ENCODE data around the gene ATP6V1F.

ATP6V1F gene

GRCh38 chr7:128876978-128877755 is 14.5 kb downstream of the ATP6V1F start:
- no peak overlapping the region for H3K4me3 Mint-ChIP-seq
- H3K36me3 Mint-ChIP-seq = no peaks in the 10 kb centered on the region
- H3K4me1 Mint-ChIP-seq = no peaks in the 10 kb centered on the region
- no peak overlapping the region for H3K27ac Mint-ChIP-seq
- DNase-seq (no peak), ATAC-seq (replicated peaks) (no peak)
- peaks cover 4 to 11% of the 10 kb centered on the region in 2 donors for H3K27me3 Mint-ChIP-seq
- no peaks in the 10 kb centered on the region for H3K9me3 Mint-ChIP-seq

GRCh38 chr7:128877756-128878120 is 15.1 kb downstream of the ATP6V1F start:
- Mint-ChIP-seq H3K36me3 (no peaks in the 10 kb centered on the region), H3K27me3 (peaks cover 4 to 11% of the 10 kb centered on the region in 2 donors), H3K4me3 (no peak overlapping the region), H3K27ac (no peak overlapping the region), H3K4me1 (no peaks in the 10 kb centered on the region), H3K9me3 (no peaks in the 10 kb centered on the region)
- DNase-seq (no peak), ATAC-seq (replicated peaks) (no peak)

GRCh38 chr7:128878226-128879105 is 15.8 kb downstream of the ATP6V1F start:
- Mint-ChIP-seq H3K9me3 (no peaks in the 10 kb centered on the region), H3K27me3 (peaks cover 4 to 11% of the 10 kb centered on the region in 2 donors), H3K36me3 (no peaks in the 10 kb centered on the region), H3K4me1 (peaks cover 0 to under 1% of the 10 kb centered on the region in 2 donors), H3K27ac (no peak overlapping the region), H3K4me3 (no peak overlapping the region)
- ATAC-seq (replicated peaks) (no peak), DNase-seq (no peak)

- no peak for ATAC-seq (replicated peaks)
- H3K27me3 Mint-ChIP-seq = peaks cover 4 to 15% of the 10 kb centered on the region in 2 donors
- DNase-seq = no peak
- no peak overlapping the region for H3K27ac Mint-ChIP-seq
- peaks cover 0 to 2% of the 10 kb centered on the region in 2 donors for H3K4me1 Mint-ChIP-seq
- no peaks in the 10 kb centered on the region for H3K36me3 Mint-ChIP-seq
- no peaks in the 10 kb centered on the region for H3K9me3 Mint-ChIP-seq
- H3K4me3 Mint-ChIP-seq = no peak overlapping the region
Observed at GRCh38 chr7:128879461-128879938, 16.8 kb downstream of the ATP6V1F start.

GRCh38 chr7:128879939-128880746 is 17.5 kb downstream of the ATP6V1F start:
- Mint-ChIP-seq H3K27me3 (peaks cover 4 to 22% of the 10 kb centered on the region in 2 donors), H3K9me3 (no peaks in the 10 kb centered on the region), H3K27ac (no peak overlapping the region), H3K4me1 (peaks cover 0 to 2% of the 10 kb centered on the region in 2 donors), H3K4me3 (no peak overlapping the region), H3K36me3 (no peaks in the 10 kb centered on the region)
- DNase-seq (no peak), ATAC-seq (replicated peaks) (peak in 1 of 2 donors; percentile 46)

GRCh38 chr7:128880791-128881457 is 18.3 kb downstream of the ATP6V1F start:
- H3K36me3 Mint-ChIP-seq = no peaks in the 10 kb centered on the region
- H3K9me3 Mint-ChIP-seq = no peaks in the 10 kb centered on the region
- no peak overlapping the region for H3K4me3 Mint-ChIP-seq
- H3K27ac Mint-ChIP-seq = peak overlapping the region; percentile 84
- H3K4me1 Mint-ChIP-seq = peaks cover 0 to 2% of the 10 kb centered on the region in 2 donors
- peaks cover 7 to 30% of the 10 kb centered on the region in 2 donors for H3K27me3 Mint-ChIP-seq
- ATAC-seq (replicated peaks) = no peak
- DNase-seq = no peak

GRCh38 chr7:128881458-128882125 is 18.9 kb downstream of the ATP6V1F start:
- Mint-ChIP-seq H3K27me3 (peaks cover 8 to 32% of the 10 kb centered on the region in 2 donors), H3K4me1 (peaks cover 0 to 2% of the 10 kb centered on the region in 2 donors), H3K4me3 (no peak overlapping the region), H3K9me3 (no peaks in the 10 kb centered on the region), H3K27ac (peak overlapping the region; percentile 84), H3K36me3 (no peaks in the 10 kb centered on the region)
- DNase-seq (no peak), ATAC-seq (replicated peaks) (no peak)

- DNase-seq = no peak
- Mint-ChIP-seq H3K27me3 (peaks cover 8 to 32% of the 10 kb centered on the region in 2 donors), H3K4me3 (no peak overlapping the region), H3K4me1 (peaks cover 0 to 2% of the 10 kb centered on the region in 2 donors), H3K36me3 (no peaks in the 10 kb centered on the region), H3K27ac (no peak overlapping the region), H3K9me3 (no peaks in the 10 kb centered on the region)
- no peak for ATAC-seq (replicated peaks)
Observed at GRCh38 chr7:128882134-128882533, 19.5 kb downstream of the ATP6V1F start.

- DNase-seq = peak; percentile 71
- no peaks in the 10 kb centered on the region for H3K36me3 Mint-ChIP-seq
Observed at GRCh38 chr7:128883622-128884448, 21.2 kb downstream of the ATP6V1F start.

GRCh38 chr7:128884561-128885369 is 22.1 kb downstream of the ATP6V1F start:
- ATAC-seq (replicated peaks) = no peak
- no peak overlapping the region for H3K4me3 Mint-ChIP-seq
- peaks cover 0 to 2% of the 10 kb centered on the region in 2 donors for H3K4me1 Mint-ChIP-seq

More at GRCh38 chr7:128883622-128884448, 21.2 kb downstream of the ATP6V1F start:
- Mint-ChIP-seq H3K27ac (no peak overlapping the region), H3K4me1 (peaks cover 0 to 2% of the 10 kb centered on the region in 2 donors), H3K4me3 (peak overlapping the region in 1 of 2 donors; percentile 18), H3K27me3 (peaks cover 8 to 32% of the 10 kb centered on the region in 2 donors), H3K9me3 (no peaks in the 10 kb centered on the region)
- ATAC-seq (replicated peaks) = peak; percentile 92

GRCh38 chr7:128885370-128886187 is 22.9 kb downstream of the ATP6V1F start:
- ATAC-seq (replicated peaks) = no peak
- DNase-seq = no peak
- Mint-ChIP-seq H3K27ac (no peak overlapping the region), H3K36me3 (no peaks in the 10 kb centered on the region), H3K4me1 (peaks cover 0 to 4% of the 10 kb centered on the region in 2 donors), H3K4me3 (no peak overlapping the region), H3K9me3 (no peaks in the 10 kb centered on the region), H3K27me3 (peaks cover 13 to 44% of the 10 kb centered on the region in 2 donors)

More at GRCh38 chr7:128884561-128885369, 22.1 kb downstream of the ATP6V1F start:
- H3K27ac Mint-ChIP-seq = no peak overlapping the region
- no peak for DNase-seq
- H3K36me3 Mint-ChIP-seq = no peaks in the 10 kb centered on the region
- no peaks in the 10 kb centered on the region for H3K9me3 Mint-ChIP-seq
- peaks cover 8 to 36% of the 10 kb centered on the region in 2 donors for H3K27me3 Mint-ChIP-seq
